B cell (primary cell): ENCODE results near the gene UBL3. TPM values are rescaled to one million over a fixed set of nuclear protein-coding genes. Genes with fewer than 3 reads are reported as not detected.

ENCODE experiments used
- ATAC-seq: fragments of 200-7000 bp; cut with Tn5 transposase; one replicate; pipeline ENCODE4 v1.10.0; 2021; ENCODE audit warnings: low read depth, mild to moderate bottlenecking, moderate number of reproducible peaks, moderate library complexity
- CTCF ChIA-PET: fragments of 350-600 bp; sonication (Branson Sonifier 250); formaldehyde crosslinking; loops from one replicate; lab custom pipeline; 2021; ENCODE audit warnings: antibody characterized with exemption, inconsistent platforms; lab: Charles Lee
- POLR2A ChIA-PET: fragments of 350-600 bp; sonication (Branson Sonifier 250); formaldehyde crosslinking; loops from one replicate; lab custom pipeline; 2021; ENCODE audit warnings: antibody characterized with exemption; lab: Charles Lee
- DNase-seq: peaks from one replicate; pipeline ENCODE4 v3.0.0; 2013
- H2AFZ ChIP-seq: 2 replicates; pipeline ENCODE4 v1.6.1; 2012; ENCODE audit warnings: mild to moderate bottlenecking, low read depth, low read length; ENCODE audit not compliant: insufficient read depth, poor library complexity, severe bottlenecking
- H3K27ac ChIP-seq, 2 donors: 1 replicate in 1 of 2; 2 replicates in 1 of 2; pipeline ENCODE4 v1.5.1; 2012 to 2013; ENCODE audit warnings: low read length in 2 of 2, mild to moderate bottlenecking in 2 of 2, moderate library complexity in 1 of 2
- H3K27me3 ChIP-seq, 4 experiments: fragments of 200-600 bp in 1 of 4; sonication (generic) in 1 of 4; replicated peaks in 1 of 4; 1 replicate in 2 of 4; 2 replicates in 2 of 4; pipeline versions ENCODE4 v1.6.1 to v1.7.0; 2013 to 2016; ENCODE audit warnings: low read length in 3 of 4, mild to moderate bottlenecking in 2 of 4, mixed read lengths in 1 of 4, moderate library complexity in 1 of 4; ENCODE audit not compliant: insufficient read depth in 4 of 4, control insufficient read depth in 3 of 4; ENCODE audit errors: control extremely low read depth in 1 of 4
- H3K36me3 ChIP-seq, 2 experiments: replicated peaks in 1 of 2; 1 replicate in 1 of 2; 2 replicates in 1 of 2; pipeline versions ENCODE4 v1.6.1 to v1.7.1; 2013; ENCODE audit warnings: low read length in 1 of 2; ENCODE audit not compliant: insufficient read depth in 2 of 2, control insufficient read depth in 1 of 2; ENCODE audit errors: control extremely low read depth in 1 of 2, extremely low read depth in 1 of 2
- H3K4me1 ChIP-seq, 2 donors: fragments of 200-600 bp in 1 of 2; sonication (generic) in 1 of 2; 1 replicate in 1 of 2; 2 replicates in 1 of 2; pipeline versions ENCODE4 v1.5.1 to v1.6.1; 2013 to 2017; ENCODE audit warnings: low read length in 2 of 2; ENCODE audit not compliant: control insufficient read depth in 2 of 2, insufficient read depth in 2 of 2
- H3K4me2 ChIP-seq: replicated peaks from 2 replicates; pipeline ENCODE3; 2012; ENCODE audit warnings: mild to moderate bottlenecking, low read depth, low read length; ENCODE audit not compliant: poor library complexity, severe bottlenecking
- H3K4me3 ChIP-seq, 5 experiments: fragments of 200-600 bp in 1 of 5; sonication (generic) in 1 of 5; 1 replicate in 3 of 5; 2 replicates in 2 of 5; pipeline versions ENCODE4 v1.5.1 to v1.7.0; 2011 to 2016; ENCODE audit warnings: low read length in 4 of 5, mild to moderate bottlenecking in 4 of 5, low read depth in 2 of 5, control low read depth in 1 of 5, moderate library complexity in 1 of 5; ENCODE audit not compliant: insufficient read depth in 1 of 5; ENCODE audit errors: control extremely low read depth in 1 of 5, extremely low read depth in 1 of 5
- H3K79me2 ChIP-seq: fragments of 200-600 bp; sonication (generic); one replicate; pipeline ENCODE4 v1.6.0; 2016; ENCODE audit warnings: low read length; ENCODE audit not compliant: control insufficient read depth, insufficient read depth
- H3K9ac ChIP-seq: fragments of 200-600 bp; sonication (generic); 2 replicates; pipeline ENCODE4 v1.6.1; 2017; ENCODE audit warnings: mild to moderate bottlenecking, low read length, moderate library complexity
- H3K9me3 ChIP-seq, 3 donors: one replicate each; pipeline versions ENCODE4 v1.6.1 to v1.7.1; 2013; ENCODE audit warnings: low read length in 2 of 3; ENCODE audit not compliant: control insufficient read depth in 2 of 3, insufficient read depth in 1 of 3; ENCODE audit errors: control extremely low read depth in 1 of 3
- H4K20me1 ChIP-seq: 2 replicates; pipeline ENCODE4 v1.6.0; 2012; ENCODE audit warnings: mild to moderate bottlenecking, low read length; ENCODE audit not compliant: insufficient read depth, control insufficient read depth, poor library complexity, severe bottlenecking
- H3K27ac Mint-ChIP-seq: one replicate; pipeline ENCODE4 v1.8.0; 2021; ENCODE audit warnings: mixed read lengths
- H3K27me3 Mint-ChIP-seq: one replicate; pipeline ENCODE4 v1.8.0; 2021; ENCODE audit warnings: mixed read lengths
- H3K4me1 Mint-ChIP-seq: one replicate; pipeline ENCODE4 v1.8.0; 2021; ENCODE audit warnings: mixed read lengths
- H3K4me3 Mint-ChIP-seq: one replicate; pipeline ENCODE4 v1.8.0; 2021; ENCODE audit warnings: mixed read lengths
- H3K9me3 Mint-ChIP-seq: one replicate; pipeline ENCODE4 v1.8.0; 2022; ENCODE audit warnings: mixed read lengths; ENCODE audit not compliant: insufficient read depth
- CTCF ChIP-seq: fragments of 200-600 bp; IDR thresholded peaks from one replicate; pipeline ENCODE4 v1.8.0; 2022; ENCODE audit warnings: antibody characterized with exemption, mild to moderate bottlenecking
- EZH2 ChIP-seq: IDR thresholded peaks from 2 replicates; pipeline ENCODE4 v1.6.1; 2012; ENCODE audit warnings: borderline replicate concordance, low read depth, mild to moderate bottlenecking, moderate library complexity, low read length; ENCODE audit not compliant: insufficient read depth, poor library complexity, severe bottlenecking
- WGBS: methylation state at CpG from one replicate; pipeline ENCODE4 v1.1.5; 2013; ENCODE audit warnings: missing lambda C conversion rate; ENCODE audit not compliant: insufficient coverage; 5-methylcytosine and 5-hydroxymethylcytosine counted together
- intact Hi-C: fragments of 100-400 bp; cut with micrococcal nuclease; formaldehyde crosslinking; loops from one replicate; pipeline ENCODE4 v1.10.0; 2022
- polyA plus RNA-seq: library from polyadenylated mRNA; depleted of rRNA; stranded (reverse); fragments of >200 nt; gene quantifications from 2 replicates; pipeline ENCODE4 v1.2.3, GENCODE V29; 2012
- total RNA-seq, 2 donors: library from RNA; stranded (reverse); fragments of 120-200 nt in 1 of 2; gene quantifications; 1 replicate in 1 of 2; 2 replicates in 1 of 2; pipeline versions ENCODE4 v1.2.3 to v1.2.4, GENCODE V29; 2013 to 2022

The UBL3 gene
- total and polyA plus RNA-seq, 2 donors (not counting 1 experiment from before 2014, with no cell fraction given) = 7.3 to 27.9 TPM

GRCh38 chr13:29803221-29803620 lies 47.2 kb downstream of the UBL3 start:
- Histone ChIP-seq H3K4me2 (no peak overlapping the region), H3K4me3 (no peak overlapping the region), H4K20me1 (peaks cover 59% of the 10 kb centered on the region), H3K9me3 (peaks cover 2 to 7% (median 4%) of the 10 kb centered on the region in 3 donors), H3K36me3 (no peaks in the 10 kb centered on the region), H3K9ac (no peak overlapping the region), H2AFZ (no peak overlapping the region), H3K27me3 (no peaks in the 10 kb centered on the region), H3K4me1 (peaks cover 2 to 5% of the 10 kb centered on the region in 2 donors), H3K27ac (no peak overlapping the region), H3K79me2 (peaks cover 99% of the 10 kb centered on the region)
- DNase-seq (no peak), ATAC-seq (no peak)
- no peaks in the 10 kb centered on the region for H3K27me3 Mint-ChIP-seq
- POLR2A ChIA-PET = interaction anchor here (1.0 kb wide), 1 partner anchor 46 kb away, joined by 5 read pairs; no protein-coding TSS in a partner anchor
- TF ChIP-seq CTCF (no peak), EZH2 (no peak)
- intact Hi-C loops = no loop called here
- H3K27ac Mint-ChIP-seq = no peak overlapping the region
- no peaks in the 10 kb centered on the region for H3K9me3 Mint-ChIP-seq
- CTCF ChIA-PET = no interaction called here
- no CpG with 5 or more reads among the region's 3 CpGs for WGBS
- H3K4me1 Mint-ChIP-seq = peaks cover 12% of the 10 kb centered on the region
- H3K4me3 Mint-ChIP-seq = no peak overlapping the region

- H3K4me2 ChIP-seq = no peak overlapping the region
- H3K4me3 ChIP-seq = no peak overlapping the region
- H2AFZ ChIP-seq = no peak overlapping the region
- H3K79me2 ChIP-seq = peaks cover 96% of the 10 kb centered on the region
- TF ChIP-seq EZH2 = no peak
- TF ChIP-seq CTCF = no peak
- H3K9me3 Mint-ChIP-seq = no peaks in the 10 kb centered on the region
- no peak overlapping the region for H3K27ac ChIP-seq
- WGBS = no CpG with 5 or more reads among the region's 1 CpG
- no peaks in the 10 kb centered on the region for H3K27me3 Mint-ChIP-seq
- H3K9ac ChIP-seq = no peak overlapping the region
- ATAC-seq (no peak), DNase-seq (no peak)
- H3K4me1 Mint-ChIP-seq = peaks cover 13% of the 10 kb centered on the region
- CTCF ChIA-PET = no interaction called here
- H3K27me3 ChIP-seq = no peaks in the 10 kb centered on the region
- no peak overlapping the region for H3K4me3 Mint-ChIP-seq
- POLR2A ChIA-PET = no interaction called here
- H3K27ac Mint-ChIP-seq = no peak overlapping the region
- intact Hi-C loops = no loop called here
- peaks cover 60% of the 10 kb centered on the region for H4K20me1 ChIP-seq
- no peaks in the 10 kb centered on the region for H3K36me3 ChIP-seq
- H3K9me3 ChIP-seq = peaks cover 2 to 7% (median 4%) of the 10 kb centered on the region in 3 donors
- H3K4me1 ChIP-seq = peaks cover 2 to 5% of the 10 kb centered on the region in 2 donors
Measured at GRCh38 chr13:29802621-29803020, 47.8 kb downstream of the UBL3 start.
